ENCODE data around the gene ICA1L.

Gene ICA1L

DNA sequence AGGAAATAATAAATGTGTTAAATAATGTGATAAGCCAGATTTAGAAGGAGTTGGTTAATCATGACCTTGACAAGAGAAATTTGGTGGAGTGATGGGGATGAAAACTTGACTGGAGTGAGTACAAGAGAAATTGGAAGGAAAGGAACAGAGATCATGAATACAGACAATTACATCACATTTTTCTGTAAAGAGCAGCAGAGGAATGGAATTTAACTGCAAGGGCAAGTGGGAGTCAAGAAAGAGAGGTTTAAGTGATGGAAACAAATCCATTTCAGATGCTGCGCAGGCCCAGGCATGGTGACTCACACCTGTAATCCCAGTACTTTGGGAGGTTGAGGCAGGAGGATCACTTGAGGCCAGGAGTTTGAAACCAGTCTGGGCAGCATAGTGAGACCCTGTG is 46.7 kb downstream of the ICA1L start:
- no peak for TF ChIP-seq CTCF (IDR thresholded peaks at IDR 0.05; ENCODE audit: insufficient read depth, low read length, missing control alignments)
- DNase-seq (ENCODE audit: low read depth, low spot score) = no peak
- POLR2A ChIA-PET = no interaction called here
- no peak overlapping the region for H3K4me3 ChIP-seq (ENCODE audit: low read depth, low read length)
- CTCF ChIA-PET = no interaction called here

GRCh38 chr2:202822411-202822810 is 49.2 kb downstream of the ICA1L start:
- H3K4me3 ChIP-seq (ENCODE audit: low read depth, low read length) = no peak overlapping the region
- CTCF ChIA-PET = interaction anchor here (1.0 to 1.4 kb wide), 2 partner anchors 9 to 234 kb away, joined by 4 to 5 read pairs; no protein-coding TSS in a partner anchor
- POLR2A ChIA-PET = no interaction called here
- DNase-seq (ENCODE audit: low read depth, low spot score) = no peak
- no peak for TF ChIP-seq CTCF (IDR thresholded peaks at IDR 0.05; ENCODE audit: insufficient read depth, low read length, missing control alignments)

- DNase-seq (ENCODE audit: low read depth, low spot score) = no peak
- no peak overlapping the region for H3K4me3 ChIP-seq (ENCODE audit: low read depth, low read length)
- ChIA-PET CTCF (interaction anchor here (1.0 to 1.4 kb wide), 2 partner anchors 9 to 233 kb away, joined by 4 to 5 read pairs; no protein-coding TSS in a partner anchor), POLR2A (no interaction called here)
- TF ChIP-seq CTCF (IDR thresholded peaks at IDR 0.05; ENCODE audit: insufficient read depth, low read length, missing control alignments) = no peak
These were observed 50.1 kb downstream of the ICA1L start for GRCh38 chr2:202821206-202822160.

DNA sequence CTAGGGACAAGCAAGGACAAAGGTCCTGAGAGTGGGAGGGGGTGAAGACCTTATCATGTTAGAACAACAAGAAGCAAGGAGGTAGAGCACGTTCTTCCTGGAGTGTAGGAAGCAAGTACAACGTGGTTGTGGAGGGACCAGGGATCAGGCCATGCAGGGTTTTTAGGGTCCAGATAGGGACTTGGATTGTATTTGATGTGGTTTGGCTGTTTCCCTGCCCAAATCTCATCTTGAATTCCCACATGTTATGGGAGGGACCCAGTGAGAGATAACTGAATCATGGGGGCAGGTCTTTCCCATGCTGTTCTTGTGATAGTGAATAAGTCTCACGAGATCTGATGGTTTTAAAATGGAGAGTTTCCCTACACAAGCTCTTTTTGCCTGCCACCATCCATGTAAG is 53.2 kb downstream of the ICA1L start:
- no peak overlapping the region for H3K4me3 ChIP-seq (ENCODE audit: low read depth, low read length)
- DNase-seq (ENCODE audit: low read depth, low spot score) = no peak
- ChIA-PET CTCF (interaction anchor here (1.8 kb wide), 1 partner anchor 15 kb away, joined by 4 read pairs; no protein-coding TSS in a partner anchor), POLR2A (no interaction called here)
- TF ChIP-seq CTCF (IDR thresholded peaks at IDR 0.05; ENCODE audit: insufficient read depth, low read length, missing control alignments) = no peak

DNA sequence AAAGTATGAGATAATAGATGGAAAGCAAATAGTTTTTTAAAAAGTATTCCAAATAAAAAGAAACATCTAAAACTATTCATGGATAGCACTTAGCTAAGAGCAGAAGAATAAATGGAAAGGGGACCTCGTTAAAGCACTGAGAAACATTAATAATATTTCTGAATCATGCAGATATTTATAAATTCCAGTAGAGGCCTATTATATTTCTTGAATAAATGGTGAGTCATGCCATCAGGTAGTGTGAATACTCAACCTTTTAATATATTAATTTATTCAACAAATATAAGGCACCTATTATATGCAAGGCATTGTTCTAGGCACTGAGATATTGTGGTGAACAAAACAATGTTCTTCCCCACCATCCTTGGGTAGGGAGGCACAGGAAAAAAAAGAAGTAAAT is 53.8 kb downstream of the ICA1L start:
- TF ChIP-seq CTCF (IDR thresholded peaks at IDR 0.05; ENCODE audit: insufficient read depth, low read length, missing control alignments) = no peak
- H3K4me3 ChIP-seq (ENCODE audit: low read depth, low read length) = no peak overlapping the region
- ChIA-PET CTCF (interaction anchor here (1.8 kb wide), 1 partner anchor 15 kb away, joined by 4 read pairs; no protein-coding TSS in a partner anchor), POLR2A (no interaction called here)
- no peak for DNase-seq (ENCODE audit: low read depth, low spot score)

GRCh38 chr2:202815548-202816360 is 55.8 kb downstream of the ICA1L start:
- ChIA-PET POLR2A (no interaction called here), CTCF (interaction anchor here (1.0 to 3.4 kb wide), 3 partner anchors 8 to 227 kb away, joined by 3 to 13 read pairs (median 5); no protein-coding TSS in a partner anchor)
- TF ChIP-seq CTCF (IDR thresholded peaks at IDR 0.05; ENCODE audit: insufficient read depth, low read length, missing control alignments) = no peak
- H3K4me3 ChIP-seq (ENCODE audit: low read depth, low read length) = no peak overlapping the region
- no peak for DNase-seq (ENCODE audit: low read depth, low spot score)
